ENCODE results near the gene ITGB7. TPM values are rescaled to one million over a fixed set of nuclear protein-coding genes. Genes with fewer than 3 reads are reported as not detected.

ITGB7 gene
- total and polyA plus RNA-seq, 9 of the 15 experiments (the other 6 are each of a cell fraction or from before 2014, with no cell fraction given): 0.06 to 2.0 (median 0.67) TPM

DNA sequence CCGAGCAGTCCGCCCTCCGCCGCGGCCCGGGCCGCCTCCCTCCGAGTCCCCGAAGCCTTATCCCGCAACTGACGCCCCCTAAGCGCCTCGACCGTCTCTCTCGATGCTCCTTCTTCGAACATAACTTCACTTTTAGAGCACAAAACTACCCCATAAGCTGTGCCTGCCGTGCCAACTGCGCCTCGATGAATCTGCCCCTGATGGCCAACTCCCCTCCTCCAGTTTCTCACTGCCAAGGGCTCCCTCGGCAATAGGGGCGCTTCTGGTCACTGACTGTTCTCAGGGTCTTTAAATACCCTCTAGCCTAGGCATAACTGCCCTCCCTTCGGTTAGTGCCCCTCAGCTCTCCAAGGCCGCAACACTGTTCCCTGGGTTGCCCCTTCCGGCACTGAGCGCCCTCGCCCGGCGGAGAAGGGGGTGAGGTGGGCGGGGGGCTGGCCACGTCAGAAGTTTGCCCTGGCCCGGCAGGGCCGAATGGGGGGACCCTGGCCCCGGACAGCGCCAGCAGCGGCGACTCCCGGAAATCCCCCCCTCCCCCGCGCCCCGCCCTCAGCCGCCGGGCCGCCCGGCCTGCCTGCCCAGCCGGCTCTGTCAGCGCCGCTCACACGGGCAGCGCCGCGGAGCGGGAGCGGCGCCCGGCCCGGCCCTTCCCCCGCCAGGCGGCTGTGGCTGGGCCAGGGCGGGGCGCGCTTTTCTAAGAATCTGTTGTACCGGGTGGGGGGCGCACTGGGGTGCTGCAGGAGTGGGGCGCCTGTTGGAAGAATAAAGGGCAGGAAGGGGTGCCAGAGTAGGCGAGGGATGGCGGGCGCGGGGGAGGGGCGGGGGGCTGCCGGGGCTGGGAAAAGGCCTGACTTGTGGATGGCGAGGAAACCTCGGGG is 14.4 kb upstream of the ITGB7 start (continued):
- TF ChIP-seq ZNF830 (CRISPR knock-in tag; IDR thresholded peaks at IDR 0.05) (0 out of 2 replicates have a peak, but pooled peaks have one; percentile 68), SMARCE1 (IDR thresholded peaks at IDR 0.05) (peak; percentile 57), POU5F1 (IDR thresholded peaks at IDR 0.05; ENCODE audit: borderline replicate concordance, low read depth, low read length, partially characterized antibody) (no peak), ILK (tag; IDR thresholded peaks at IDR 0.05; ENCODE audit: borderline replicate concordance, low read depth) (no peak), FIP1L1 (IDR thresholded peaks at IDR 0.05; ENCODE audit: low read depth, low read length, poor library complexity, severe bottlenecking) (no peak), FOXJ3 (CRISPR knock-in tag; IDR thresholded peaks at IDR 0.05) (no peak), ZBED1 (IDR thresholded peaks at IDR 0.05) (no peak), FOXK2 (conservative IDR thresholded peaks at IDR 0.05 in 1 of 2, IDR thresholded peaks at IDR 0.05 in 1 of 2; ENCODE audit: low read depth in 2 of 2) (no peak), ZNF133 (CRISPR knock-in tag; IDR thresholded peaks at IDR 0.05) (no peak), TAL1 (IDR thresholded peaks at IDR 0.05) (no peak), RHOXF2B (CRISPR knock-in tag; conservative IDR thresholded peaks at IDR 0.05) (no peak), ZNF766 (CRISPR knock-in tag; conservative IDR thresholded peaks at IDR 0.05) (no peak), RCOR1 (IDR thresholded peaks at IDR 0.05; ENCODE audit: borderline replicate concordance in 1 of 2, low read depth in 2 of 2, low read length in 2 of 2) (no peak)
- TF ChIP-seq, protein P1, sequence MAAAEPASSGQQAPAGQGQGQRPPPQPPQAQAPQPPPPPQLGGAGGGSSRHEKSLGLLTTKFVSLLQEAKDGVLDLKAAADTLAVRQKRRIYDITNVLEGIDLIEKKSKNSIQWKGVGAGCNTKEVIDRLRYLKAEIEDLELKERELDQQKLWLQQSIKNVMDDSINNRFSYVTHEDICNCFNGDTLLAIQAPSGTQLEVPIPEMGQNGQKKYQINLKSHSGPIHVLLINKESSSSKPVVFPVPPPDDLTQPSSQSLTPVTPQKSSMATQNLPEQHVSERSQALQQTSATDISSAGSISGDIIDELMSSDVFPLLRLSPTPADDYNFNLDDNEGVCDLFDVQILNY (CRISPR knock-in tag; IDR thresholded peaks at IDR 0.05): no peak
- TF ChIP-seq, protein P2, sequence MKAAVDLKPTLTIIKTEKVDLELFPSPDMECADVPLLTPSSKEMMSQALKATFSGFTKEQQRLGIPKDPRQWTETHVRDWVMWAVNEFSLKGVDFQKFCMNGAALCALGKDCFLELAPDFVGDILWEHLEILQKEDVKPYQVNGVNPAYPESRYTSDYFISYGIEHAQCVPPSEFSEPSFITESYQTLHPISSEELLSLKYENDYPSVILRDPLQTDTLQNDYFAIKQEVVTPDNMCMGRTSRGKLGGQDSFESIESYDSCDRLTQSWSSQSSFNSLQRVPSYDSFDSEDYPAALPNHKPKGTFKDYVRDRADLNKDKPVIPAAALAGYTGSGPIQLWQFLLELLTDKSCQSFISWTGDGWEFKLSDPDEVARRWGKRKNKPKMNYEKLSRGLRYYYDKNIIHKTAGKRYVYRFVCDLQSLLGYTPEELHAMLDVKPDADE (conservative IDR thresholded peaks at IDR 0.05; ENCODE audit: control insufficient read depth, low read depth, low read length): peak; percentile 60
- TF ChIP-seq, protein P3, sequence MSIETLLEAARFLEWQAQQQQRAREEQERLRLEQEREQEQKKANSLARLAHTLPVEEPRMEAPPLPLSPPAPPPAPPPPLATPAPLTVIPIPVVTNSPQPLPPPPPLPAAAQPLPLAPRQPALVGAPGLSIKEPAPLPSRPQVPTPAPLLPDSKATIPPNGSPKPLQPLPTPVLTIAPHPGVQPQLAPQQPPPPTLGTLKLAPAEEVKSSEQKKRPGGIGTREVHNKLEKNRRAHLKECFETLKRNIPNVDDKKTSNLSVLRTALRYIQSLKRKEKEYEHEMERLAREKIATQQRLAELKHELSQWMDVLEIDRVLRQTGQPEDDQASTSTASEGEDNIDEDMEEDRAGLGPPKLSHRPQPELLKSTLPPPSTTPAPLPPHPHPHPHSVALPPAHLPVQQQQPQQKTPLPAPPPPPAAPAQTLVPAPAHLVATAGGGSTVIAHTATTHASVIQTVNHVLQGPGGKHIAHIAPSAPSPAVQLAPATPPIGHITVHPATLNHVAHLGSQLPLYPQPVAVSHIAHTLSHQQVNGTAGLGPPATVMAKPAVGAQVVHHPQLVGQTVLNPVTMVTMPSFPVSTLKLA (conservative IDR thresholded peaks at IDR 0.05): 0 out of 4 replicates have a peak, but pooled peaks of 1 of the 2 experiments have one; percentile 10
